Hepatocyte (in vitro differentiated cells): ENCODE data around the gene DENND1A. TPM values are rescaled to one million over a fixed set of nuclear protein-coding genes. Genes with fewer than 3 reads are reported as not detected.

Experiments used
- DNase-seq: peaks from one replicate; pipeline ENCODE4 v3.0.0-alpha.2; 2016; ENCODE audit warnings: low spot score
- H2AFZ ChIP-seq: fragments of 200-600 bp; sonication (generic); 2 replicates; pipeline ENCODE4 v1.6.0; 2016; ENCODE audit warnings: antibody characterized with exemption, mild to moderate bottlenecking
- H3K27ac ChIP-seq: fragments of 200-600 bp; sonication (generic); 2 replicates; pipeline ENCODE4 v1.5.1; 2016; ENCODE audit warnings: mild to moderate bottlenecking
- H3K27me3 ChIP-seq: fragments of 200-600 bp; sonication (generic); 2 replicates; pipeline ENCODE4 v1.6.1; 2016
- H3K36me3 ChIP-seq: fragments of 200-600 bp; sonication (generic); replicated peaks from 2 replicates; pipeline ENCODE4 v1.5.1; 2016; ENCODE audit warnings: low read depth; ENCODE audit not compliant: insufficient read depth
- H3K4me1 ChIP-seq: fragments of 200-600 bp; sonication (generic); 2 replicates; pipeline ENCODE4 v1.5.1; 2016; ENCODE audit warnings: mild to moderate bottlenecking, moderate library complexity; ENCODE audit not compliant: insufficient read depth
- H3K4me2 ChIP-seq: fragments of 200-600 bp; sonication (generic); 2 replicates; pipeline ENCODE4 v1.6.0; 2016
- H3K4me3 ChIP-seq: fragments of 200-600 bp; sonication (generic); 2 replicates; pipeline ENCODE4 v1.5.1; 2016; ENCODE audit warnings: mild to moderate bottlenecking
- H3K79me2 ChIP-seq: fragments of 200-600 bp; sonication (generic); 2 replicates; pipeline ENCODE4 v1.6.0; 2017; ENCODE audit warnings: mild to moderate bottlenecking
- H3K9me2 ChIP-seq: fragments of 200-600 bp; sonication (generic); replicated peaks from 2 replicates; pipeline ENCODE4 v1.6.0; 2017; ENCODE audit warnings: mild to moderate bottlenecking; ENCODE audit not compliant: insufficient read depth
- H3K9me3 ChIP-seq: fragments of 200-600 bp; sonication (generic); 2 replicates; pipeline ENCODE4 v1.5.1; 2016; ENCODE audit warnings: low read depth, mild to moderate bottlenecking
- H4K20me1 ChIP-seq: fragments of 200-600 bp; sonication (generic); 2 replicates; pipeline ENCODE4 v1.6.0; 2016; ENCODE audit warnings: mild to moderate bottlenecking; ENCODE audit not compliant: insufficient read depth, poor library complexity, severe bottlenecking
- CTCF ChIP-seq: fragments of 200-600 bp; sonication (generic); IDR thresholded peaks from 2 replicates; pipeline ENCODE4 v1.5.1; 2016; ENCODE audit warnings: antibody characterized with exemption, mild to moderate bottlenecking; ENCODE audit not compliant: poor library complexity
- EZH2 ChIP-seq: fragments of 200-600 bp; sonication (generic); IDR thresholded peaks from 2 replicates; pipeline ENCODE4 v1.6.1; 2016; ENCODE audit warnings: antibody characterized with exemption, mild to moderate bottlenecking, borderline replicate concordance
- EZH2phosphoT487 ChIP-seq: fragments of 200-600 bp; sonication (generic); IDR thresholded peaks from one replicate; pipeline ENCODE4 v1.6.1; 2018; ENCODE audit warnings: antibody characterized with exemption, mild to moderate bottlenecking, low read depth, moderate library complexity; ENCODE audit not compliant: unreplicated experiment, severe bottlenecking
- WGBS: methylation state at CpG from one replicate; pipeline ENCODE4 v1.1.6; 2016; ENCODE audit warnings: low lambda C conversion rate; ENCODE audit errors: missing lambda C conversion rate; 5-methylcytosine and 5-hydroxymethylcytosine counted together
- polyA plus RNA-seq: library from polyadenylated mRNA; unstranded; fragments of >200 nt; fragmentation: Nextera tagmentation; extraction: Ambion mirVana; gene quantifications from 2 replicates; pipeline ENCODE4 v1.2.1, GENCODE V29; 2016
- total RNA-seq: library from RNA; depleted of rRNA; stranded (reverse); fragments of >200 nt; gene quantifications from 2 replicates; pipeline ENCODE4 v1.2.3, GENCODE V29; 2014

Gene DENND1A
- total and polyA plus RNA-seq, 2 experiments from 2014 or later, result 24.0 to 28.9 TPM

- Histone ChIP-seq H3K27ac (no peak overlapping the region), H3K9me2 (no peaks in the 10 kb centered on the region), H3K79me2 (no peaks in the 10 kb centered on the region), H2AFZ (no peak overlapping the region), H3K36me3 (no peaks in the 10 kb centered on the region), H4K20me1 (no peaks in the 10 kb centered on the region), H3K4me1 (peaks cover 36% of the 10 kb centered on the region), H3K4me3 (no peak overlapping the region), H3K9me3 (no peaks in the 10 kb centered on the region), H3K27me3 (peaks cover 4% of the 10 kb centered on the region), H3K4me2 (no peak overlapping the region)
- DNase-seq, result no peak
- WGBS, result 89% methylated on average over 26 of the region's 30 CpGs
- TF ChIP-seq EZH2phosphoT487 (no peak), EZH2 (no peak), CTCF (no peak)
Measured at GRCh38 chr9:123378956-123379660, 550.8 kb downstream of the DENND1A start.

- WGBS, result 72% methylated on average over 10 of the region's 10 CpGs
- H3K9me2 ChIP-seq, result no peaks in the 10 kb centered on the region
- H3K4me3 ChIP-seq, result no peak overlapping the region
Measured at GRCh38 chr9:123378025-123378424, 551.9 kb downstream of the DENND1A start.

GRCh38 chr9:123377211-123377971 is 552.5 kb downstream of the DENND1A start:
- TF ChIP-seq EZH2phosphoT487 (no peak), EZH2 (no peak), CTCF (no peak)
- Histone ChIP-seq H3K27me3 (peaks cover 19% of the 10 kb centered on the region), H3K27ac (no peak overlapping the region), H3K9me2 (no peaks in the 10 kb centered on the region), H3K79me2 (no peaks in the 10 kb centered on the region), H2AFZ (no peak overlapping the region), H4K20me1 (no peaks in the 10 kb centered on the region), H3K9me3 (no peaks in the 10 kb centered on the region), H3K4me1 (peaks cover 42% of the 10 kb centered on the region), H3K36me3 (no peaks in the 10 kb centered on the region), H3K4me3 (no peak overlapping the region), H3K4me2 (no peak overlapping the region)
- 61% methylated on average over 21 of the region's 21 CpGs for WGBS
- DNase-seq, result no peak

More at GRCh38 chr9:123378025-123378424, 551.9 kb downstream of the DENND1A start:
- no peak for DNase-seq
- peaks cover 42% of the 10 kb centered on the region for H3K4me1 ChIP-seq
- H4K20me1 ChIP-seq, result no peaks in the 10 kb centered on the region
- H3K27me3 ChIP-seq, result peaks cover 12% of the 10 kb centered on the region
- no peak overlapping the region for H3K4me2 ChIP-seq
- no peaks in the 10 kb centered on the region for H3K9me3 ChIP-seq
- no peaks in the 10 kb centered on the region for H3K79me2 ChIP-seq
- H3K36me3 ChIP-seq, result no peaks in the 10 kb centered on the region
- H2AFZ ChIP-seq, result no peak overlapping the region
- no peak overlapping the region for H3K27ac ChIP-seq
- TF ChIP-seq EZH2 (no peak), EZH2phosphoT487 (no peak), CTCF (no peak)
